ENCODE data around the gene HVCN1. TPM values are rescaled to one million over a fixed set of nuclear protein-coding genes. Genes with fewer than 3 reads are reported as not detected.
A peak's percentile ranks its signal among the peaks of the same experiment; 100 is the strongest.
"Not testable (repeated sequence)": the region's sequence is repeated elsewhere in the genome, so short reads cannot be mapped to it uniquely, and the experiment has no call there.

Gene HVCN1
- polyA plus RNA-seq, 4 donors = 9.9 to 11.3 (median 10.8) TPM

DNA sequence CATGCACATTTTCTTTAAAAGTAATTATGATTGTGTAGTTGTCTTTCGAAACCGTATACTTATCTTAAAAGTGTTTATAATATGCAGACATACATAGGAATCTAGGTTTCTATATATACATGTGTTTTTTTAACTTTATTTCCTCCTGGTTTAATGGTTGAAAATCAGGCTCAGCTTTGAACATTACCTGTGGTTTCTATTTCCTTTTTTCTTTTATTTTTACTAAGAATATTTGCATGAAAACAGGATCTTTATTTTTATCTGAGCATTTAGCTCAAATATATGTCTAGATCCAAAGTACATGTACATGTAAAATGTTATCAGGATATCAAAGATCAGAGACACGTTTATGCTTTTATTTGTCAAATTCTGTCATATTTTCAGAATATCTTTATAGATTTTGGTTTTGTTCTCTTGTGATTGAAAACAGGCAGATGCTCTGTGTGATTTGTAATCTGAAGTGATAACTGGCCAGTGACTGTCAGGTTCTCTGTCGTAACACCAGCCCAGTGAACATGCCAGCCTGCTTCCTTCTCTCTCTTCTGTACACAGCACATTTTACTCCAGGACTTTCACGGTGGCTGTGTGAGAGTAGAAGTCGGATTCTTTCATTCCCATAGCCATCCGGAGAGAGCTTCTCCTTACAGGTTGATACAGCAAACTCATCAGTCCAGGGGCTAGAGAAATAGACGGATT lies 61.3 kb downstream of the HVCN1 start:
- DNase-seq (ENCODE audit: low read depth in 4 of 4, low spot score in 2 of 4) = no peak

DNA sequence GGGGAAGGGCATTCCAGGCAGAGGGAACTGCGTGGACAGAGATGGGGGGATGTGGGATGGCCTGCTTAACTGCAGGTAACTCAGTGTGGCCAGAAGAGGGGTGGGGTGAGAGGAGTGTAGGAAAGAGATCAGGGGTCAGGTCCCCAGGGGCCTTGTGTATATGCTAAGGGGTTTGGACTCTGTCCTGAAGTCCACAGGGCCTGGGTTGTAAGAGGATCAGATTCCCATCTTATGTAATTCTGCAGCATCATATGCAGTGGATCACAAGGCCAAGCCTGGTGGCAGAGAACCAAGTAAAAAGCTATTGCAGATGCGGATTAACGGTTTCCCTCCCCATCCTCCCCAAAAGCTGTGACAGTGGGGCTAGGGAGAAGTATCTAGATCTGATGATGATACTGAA lies 66.3 kb downstream of the HVCN1 start:
- DNase-seq (ENCODE audit: low read depth in 4 of 4, low spot score in 2 of 4) = no peak

DNA sequence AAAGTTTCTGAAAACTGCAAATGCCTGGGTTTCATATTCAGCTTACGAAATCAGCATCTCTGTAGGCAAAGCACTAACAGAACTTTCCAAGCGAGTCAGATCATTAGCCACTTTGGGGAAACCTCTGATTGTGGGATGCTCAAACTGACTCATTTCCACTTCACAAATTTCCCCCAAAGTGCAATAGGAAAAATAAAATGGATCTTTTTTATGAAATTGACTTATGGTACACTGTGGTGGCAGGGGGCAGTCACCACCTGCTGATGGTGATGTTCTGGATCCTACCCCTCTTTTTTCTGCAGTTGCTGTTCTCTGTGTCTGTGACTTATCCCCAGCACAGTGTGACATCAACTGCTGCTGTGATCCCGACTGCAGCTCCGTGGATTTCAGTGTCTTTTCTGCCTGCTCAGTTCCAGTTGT lies 69.4 kb downstream of the HVCN1 start:
- DNase-seq (ENCODE audit: low read depth in 4 of 4, low spot score in 2 of 4) = no peak

DNA sequence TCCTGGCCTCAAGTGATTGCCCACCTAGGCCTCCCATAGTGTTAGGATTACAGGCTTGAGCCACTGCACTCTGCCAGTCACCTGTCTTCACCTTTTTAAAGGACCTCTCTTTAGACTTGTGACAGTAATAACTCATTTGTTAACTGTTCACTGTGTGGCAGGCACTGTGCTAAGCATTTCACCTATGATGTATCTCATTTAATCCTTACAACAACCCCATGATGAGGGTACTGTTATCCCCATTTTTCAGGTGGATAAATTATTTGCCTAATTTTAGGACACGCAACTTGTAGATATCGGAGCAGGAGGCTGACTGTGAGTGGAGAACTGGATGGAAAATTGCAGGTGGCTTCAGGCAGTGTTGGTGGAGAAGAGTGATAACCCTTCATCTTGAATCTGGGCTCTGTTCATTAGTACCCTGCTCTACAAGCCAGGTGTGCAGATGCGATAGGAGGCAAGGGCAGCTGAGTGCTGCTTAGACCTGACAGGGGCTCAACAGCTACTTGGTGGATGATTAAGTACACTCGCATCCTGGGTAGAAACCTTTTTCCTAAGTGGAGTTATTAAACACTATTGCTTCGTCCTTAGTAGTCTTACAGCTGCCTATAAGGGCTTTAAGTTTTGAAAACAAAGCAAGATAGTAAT lies 72.3 kb downstream of the HVCN1 start:
- no peak for DNase-seq (ENCODE audit: low read depth in 4 of 4, low spot score in 2 of 4)

DNA sequence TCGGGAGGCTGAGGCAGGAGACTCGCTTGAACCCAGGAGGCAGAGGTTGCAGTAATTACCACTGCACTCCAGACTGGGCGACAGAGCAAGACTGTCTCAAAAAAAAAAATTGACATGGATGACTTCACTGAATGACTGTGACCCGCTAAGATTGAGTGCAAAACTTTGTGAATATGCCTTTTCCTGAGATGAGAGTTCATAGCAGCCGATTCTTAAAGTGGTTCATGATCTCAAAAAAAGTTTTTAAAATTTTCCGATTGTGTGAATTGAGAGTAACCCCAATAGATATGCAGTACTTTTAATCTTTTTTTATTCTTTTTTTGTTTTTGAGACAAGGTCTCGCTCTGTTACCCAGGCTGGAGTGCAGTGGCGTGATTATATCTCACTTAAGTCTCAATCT lies 73.7 kb downstream of the HVCN1 start:
- no peak for DNase-seq (ENCODE audit: low read depth in 4 of 4, low spot score in 2 of 4)

DNA sequence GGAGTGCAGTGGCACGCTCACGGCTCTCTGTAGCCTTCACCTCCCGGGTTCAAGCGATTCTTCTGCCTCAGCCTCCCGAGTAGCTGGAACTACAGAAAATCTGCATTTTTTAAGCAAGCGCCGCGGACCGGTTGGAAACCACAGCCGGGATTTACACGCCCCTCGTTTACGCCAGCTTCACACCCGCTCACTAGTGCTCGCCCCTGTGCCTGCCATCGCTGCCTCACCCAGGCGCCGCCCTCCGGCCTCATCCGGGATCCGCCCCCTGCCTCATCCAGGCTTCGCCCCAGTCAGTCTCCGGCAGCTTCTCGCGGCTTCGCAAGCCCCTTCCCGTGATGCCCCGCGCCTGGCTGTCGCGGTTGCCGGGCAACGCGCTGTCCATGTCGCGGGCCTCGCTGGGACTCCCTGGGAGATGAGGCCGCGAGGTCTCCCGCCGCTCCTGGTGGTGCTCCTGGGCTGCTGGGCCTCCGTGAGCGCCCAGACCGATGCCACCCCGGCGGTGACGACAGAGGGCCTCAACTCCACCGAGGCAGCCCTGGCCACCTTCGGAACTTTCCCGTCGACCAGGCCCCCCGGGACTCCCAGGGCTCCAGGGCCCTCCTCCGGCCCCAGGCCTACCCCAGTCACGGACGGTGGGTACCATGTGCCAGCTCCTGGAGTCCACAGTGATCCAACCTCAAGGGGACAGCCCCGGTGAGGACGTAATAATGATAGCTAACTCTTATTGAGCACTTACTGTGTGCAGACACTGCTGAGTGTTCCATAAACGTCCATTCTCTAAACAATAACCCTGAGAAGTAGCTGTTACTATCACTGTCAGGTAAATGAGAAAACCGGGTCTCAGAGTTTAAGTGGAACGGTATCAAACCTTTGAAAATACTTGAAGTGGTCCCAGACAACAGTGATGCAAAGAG lies 74.9 kb downstream of the HVCN1 start, which contains the start of gene TCTN1:
TSS of gene TCTN1 (plus strand) at position 359 of the 914 bp plus-strand sequence. CDS start at position 413, 54 bp downstream.
- DNase-seq (ENCODE audit: low read depth in 4 of 4, low spot score in 2 of 4) = peak; percentile 69 to 91 (median 84)

DNA sequence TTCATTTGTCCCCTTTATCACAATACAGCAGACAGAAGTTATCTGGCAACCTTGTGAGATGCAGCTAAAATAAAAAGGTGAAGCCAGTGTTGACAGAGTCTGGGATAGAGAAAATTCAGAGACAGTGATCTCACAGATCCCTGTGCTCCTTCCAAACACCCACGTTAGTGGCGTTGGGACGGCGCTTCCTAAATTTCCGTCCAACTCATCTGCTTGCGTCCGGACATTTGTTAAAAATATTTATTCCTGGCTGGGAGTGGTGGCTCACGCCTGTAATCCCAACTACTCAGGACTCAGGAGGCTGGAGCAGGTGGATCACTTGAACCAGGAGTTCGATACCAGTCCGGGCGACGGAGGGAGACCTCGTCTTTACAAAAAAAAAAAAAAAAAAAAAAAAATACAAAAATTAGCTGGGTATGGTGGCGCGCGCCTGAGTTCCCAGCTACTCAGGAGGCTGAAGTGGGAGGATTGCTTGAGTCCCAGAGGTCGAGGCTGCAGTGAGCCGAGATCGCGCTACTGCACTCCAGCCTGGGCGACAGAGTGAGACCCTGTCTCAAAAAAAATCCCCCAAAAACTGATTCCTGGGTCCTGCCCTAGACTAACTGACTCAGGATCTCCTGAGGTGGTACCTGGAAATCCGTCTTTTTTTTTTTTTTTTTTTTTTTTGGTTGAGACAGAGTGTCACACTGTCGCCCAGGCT lies 75.7 kb downstream of the HVCN1 start:
- DNase-seq (ENCODE audit: low read depth in 4 of 4, low spot score in 2 of 4) = no peak

DNA sequence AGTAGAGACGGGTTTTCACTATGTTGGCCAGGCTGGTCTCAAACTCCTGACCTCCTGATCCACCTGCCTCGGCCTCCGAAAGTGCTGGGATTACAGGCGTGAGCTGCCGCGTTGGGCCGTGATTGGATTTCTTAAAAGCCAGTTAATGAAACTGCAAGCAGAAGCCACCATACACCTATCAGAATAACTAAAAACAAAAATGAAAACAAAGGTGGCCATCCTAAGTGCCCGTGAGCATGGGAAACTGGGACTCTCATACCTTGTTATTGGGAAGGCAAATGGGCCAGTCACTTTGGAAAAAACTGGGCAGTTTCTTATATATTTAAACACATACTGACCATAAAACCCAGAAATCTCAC lies 82.7 kb downstream of the HVCN1 start:
- DNase-seq (ENCODE audit: low read depth in 4 of 4, low spot score in 2 of 4) = no peak

DNA sequence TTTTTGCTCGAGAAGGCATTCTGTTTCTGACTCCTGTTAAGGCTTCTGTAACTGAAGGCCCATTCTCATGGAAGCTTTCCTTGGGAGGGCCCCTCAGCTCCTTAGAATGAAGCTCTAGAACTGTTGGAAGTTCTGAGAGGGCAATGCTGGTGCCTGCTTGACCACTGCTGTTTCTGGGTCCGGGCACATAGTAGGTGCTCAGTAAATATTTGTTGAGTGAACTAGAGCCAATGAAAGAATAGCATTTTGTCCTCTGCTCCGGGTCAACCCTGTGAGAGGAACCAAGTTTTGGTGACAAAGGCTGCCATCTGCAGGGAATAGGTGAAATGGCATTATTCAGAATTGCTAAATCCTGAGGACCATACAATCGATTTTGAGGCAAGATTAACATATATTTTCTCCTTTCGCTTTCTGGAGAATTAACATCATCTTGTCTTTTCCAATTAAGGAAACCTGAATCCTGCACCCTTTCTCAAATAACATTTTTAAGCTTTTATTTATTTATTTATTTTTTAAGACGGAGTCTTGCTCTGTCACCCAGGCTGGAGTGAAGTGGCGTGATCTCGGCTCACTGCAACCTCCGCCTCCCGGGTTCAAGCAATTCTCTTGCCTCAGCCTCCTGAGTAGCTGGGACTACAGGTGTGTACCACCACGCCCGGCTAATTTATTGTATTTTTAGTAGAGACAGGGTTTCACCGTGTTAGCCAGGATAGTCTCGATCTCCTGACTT lies 86.7 kb downstream of the HVCN1 start:
- DNase-seq (ENCODE audit: low read depth in 4 of 4, low spot score in 2 of 4) = not testable (repeated sequence)

DNA sequence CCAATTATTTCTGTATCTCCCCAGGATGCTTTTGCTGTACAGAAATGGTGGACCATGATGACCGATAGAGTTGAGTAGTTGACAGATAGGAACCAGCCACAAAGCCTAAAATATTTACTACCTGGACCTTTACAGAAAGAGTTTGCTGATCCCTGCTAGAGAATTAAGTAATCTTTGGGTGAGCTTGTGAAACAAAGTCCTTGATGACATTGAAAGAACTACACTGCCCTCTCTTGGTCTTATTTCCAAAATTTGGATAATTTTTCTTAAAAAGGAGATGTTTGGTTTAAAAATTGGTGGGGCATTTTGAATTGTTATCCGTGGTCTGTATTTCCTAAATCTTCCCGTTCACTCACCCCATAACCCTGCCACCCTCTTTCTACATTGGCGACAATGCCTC lies 88.7 kb downstream of the HVCN1 start:
- no peak for DNase-seq (ENCODE audit: low read depth in 4 of 4, low spot score in 2 of 4)

DNA sequence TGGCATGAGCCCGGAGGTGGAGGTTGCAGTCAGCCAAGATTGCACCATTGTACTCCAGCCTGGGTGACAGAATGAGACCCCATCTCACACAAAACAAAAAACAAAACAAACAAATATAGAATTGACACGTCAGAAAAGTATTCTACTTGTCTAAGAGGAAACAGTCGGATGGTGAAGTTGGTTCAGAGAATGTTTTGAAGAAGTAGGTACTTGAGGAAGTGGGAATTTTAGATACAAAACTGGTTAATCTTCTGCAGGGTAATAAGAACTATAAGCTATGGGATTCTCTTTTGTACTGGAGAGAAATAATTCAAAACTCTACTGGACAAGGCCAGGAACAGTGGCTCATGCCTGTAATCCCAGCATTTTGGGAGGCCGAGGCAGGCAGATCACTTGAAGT lies 89.6 kb downstream of the HVCN1 start:
- no peak for DNase-seq (ENCODE audit: low read depth in 4 of 4, low spot score in 2 of 4)

Other genes starting within 250 kb of the HVCN1 start
- gene ARPC3, start 238.8 kb downstream of the HVCN1 start, polyA plus RNA-seq (ENCODE audit: insufficient read length in 4 of 4) = 100 to 1,000 TPM; 225 to 280 (median 252) TPM
- 10 to 100 TPM; 26.6 to 38.5 (median 31.9) TPM for gene GPN3, start 220.9 kb downstream of the HVCN1 start, polyA plus RNA-seq (ENCODE audit: insufficient read length in 4 of 4)
- 10 to 100 TPM; 14.8 to 21.5 (median 18.3) TPM for gene FAM216A, start 220.3 kb downstream of the HVCN1 start, polyA plus RNA-seq (ENCODE audit: insufficient read length in 4 of 4)
- gene VPS29, start 187.0 kb downstream of the HVCN1 start, polyA plus RNA-seq (ENCODE audit: insufficient read length in 4 of 4) = 100 to 1,000 TPM; 130 to 164 (median 138) TPM
- gene RAD9B, start 186.8 kb downstream of the HVCN1 start, polyA plus RNA-seq (ENCODE audit: insufficient read length in 4 of 4) = 1 to 10 TPM; 1.1 to 1.6 (median 1.2) TPM
- gene PPTC7, start 105.8 kb downstream of the HVCN1 start, polyA plus RNA-seq (ENCODE audit: insufficient read length in 4 of 4) = 10 to 100 TPM; 19.1 to 22.1 (median 20.8) TPM
- 100 to 1,000 TPM in 2 of 4 donors, 10 to 100 TPM in 2; 69.8 to 112 (median 94.2) TPM for gene TCTN1, start 75.0 kb downstream of the HVCN1 start, polyA plus RNA-seq (ENCODE audit: insufficient read length in 4 of 4)
- gene PPP1CC, start 53.8 kb upstream of the HVCN1 start, polyA plus RNA-seq (ENCODE audit: insufficient read length in 4 of 4) = 100 to 1,000 TPM; 169 to 197 (median 175) TPM
- gene CCDC63, start 157.9 kb upstream of the HVCN1 start, polyA plus RNA-seq (ENCODE audit: insufficient read length in 4 of 4) = not detected
- gene MYL2, start 231.5 kb upstream of the HVCN1 start, polyA plus RNA-seq (ENCODE audit: insufficient read length in 4 of 4) = not detected